A549 (cell line): ENCODE results near the gene TBC1D22A.

Experiments
- CTCF ChIP-seq: fragments of >200 bp; sonication (Bioruptor Twin); formaldehyde crosslinking; IDR thresholded peaks from 3 replicates; pipeline ENCODE4 v1.5.1; 2016
- KDM1A ChIP-seq: fragments of 200-600 bp; sonication (generic); IDR thresholded peaks from 2 replicates; pipeline ENCODE4 v1.6.1; 2016; ENCODE audit warnings: low read depth, mild to moderate bottlenecking
- MAX ChIP-seq: IDR thresholded peaks from 2 replicates; pipeline ENCODE4 v1.6.1; 2012
- POLR2A ChIP-seq: IDR thresholded peaks from 2 replicates; pipeline ENCODE4 v1.6.1; 2012; ENCODE audit warnings: mild to moderate bottlenecking, low read length

GRCh38 chr22:46801331-46801811 is 38.9 kb downstream of the TBC1D22A start:
- TF ChIP-seq POLR2A (no peak), MAX (no peak), KDM1A (no peak), CTCF (no peak)
